Effector CD4-positive, alpha-beta T cell (primary cell): ENCODE results near the gene STYXL2.

Source experiments
- DNase-seq: peaks from one replicate; pipeline ENCODE4 v3.0.0-alpha.2; 2020

STYXL2 gene

GRCh38 chr1:167081594-167082156 lies 12.2 kb upstream of the STYXL2 start:
- no peak for DNase-seq

- DNase-seq = no peak
These were observed 11.3 kb upstream of the STYXL2 start for GRCh38 chr1:167082511-167083027.

GRCh38 chr1:167083066-167083665 lies 10.7 kb upstream of the STYXL2 start:
- DNase-seq = no peak

- no peak for DNase-seq
These were observed 10.0 kb upstream of the STYXL2 start for GRCh38 chr1:167083871-167084270.

GRCh38 chr1:167084757-167085156 lies 9.1 kb upstream of the STYXL2 start:
- DNase-seq = no peak

DNA sequence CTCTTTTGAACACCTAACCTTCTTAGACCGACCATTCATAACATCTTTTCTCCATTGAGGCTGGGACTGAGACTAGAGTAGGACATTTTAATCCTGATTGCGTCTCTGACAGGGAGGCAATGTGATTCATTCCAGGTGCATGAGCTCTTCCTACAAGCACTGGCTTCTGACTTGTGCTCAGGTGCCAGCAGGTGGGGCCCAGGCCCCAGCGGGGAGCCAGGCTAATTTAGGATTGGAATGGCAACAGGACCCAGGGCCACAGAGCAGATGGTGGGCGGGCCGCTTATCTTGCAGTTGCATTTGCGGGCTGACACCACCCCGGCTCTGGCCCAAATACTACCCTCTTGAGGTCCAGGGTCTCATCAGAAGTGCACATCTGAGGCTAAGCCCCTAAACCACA lies 7.8 kb upstream of the STYXL2 start:
- DNase-seq = no peak

- DNase-seq = no peak
These were observed 7.1 kb upstream of the STYXL2 start for GRCh38 chr1:167086768-167087167.

- DNase-seq = no peak
These were observed 5.0 kb upstream of the STYXL2 start for GRCh38 chr1:167088746-167089417.

- DNase-seq = no peak
These were observed 3.9 kb upstream of the STYXL2 start for GRCh38 chr1:167089939-167090313.

GRCh38 chr1:167090314-167090942 lies 3.4 kb upstream of the STYXL2 start, which contains the start of gene GPA33:
Gene GPA33, minus strand, starts transcription at chr1:167090377. Its CDS starts 90 bp downstream, at chr1:167090287.
- no peak for DNase-seq

DNA sequence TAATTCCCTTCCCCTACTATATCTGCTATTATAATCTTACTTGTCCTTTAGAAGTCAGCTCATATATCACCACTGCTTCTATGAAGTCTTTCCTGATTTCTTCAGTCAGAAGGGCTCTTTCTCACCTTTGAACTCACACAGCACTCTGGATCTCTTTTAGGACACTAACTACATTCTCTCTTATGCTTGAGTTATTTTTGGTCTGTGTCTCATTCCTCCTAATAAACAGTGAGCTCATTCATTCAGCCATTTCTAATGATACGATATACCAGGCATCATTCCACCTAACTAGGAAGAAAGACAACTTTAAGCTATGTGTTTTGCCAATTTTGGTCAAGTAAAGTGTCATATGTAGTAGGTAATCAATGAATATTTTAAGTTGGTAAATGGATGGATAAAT lies 1.2 kb upstream of the STYXL2 start:
- no peak for DNase-seq

- no peak for DNase-seq
These were observed 815 bp downstream of the STYXL2 start for GRCh38 chr1:167094690-167095089.

DNA sequence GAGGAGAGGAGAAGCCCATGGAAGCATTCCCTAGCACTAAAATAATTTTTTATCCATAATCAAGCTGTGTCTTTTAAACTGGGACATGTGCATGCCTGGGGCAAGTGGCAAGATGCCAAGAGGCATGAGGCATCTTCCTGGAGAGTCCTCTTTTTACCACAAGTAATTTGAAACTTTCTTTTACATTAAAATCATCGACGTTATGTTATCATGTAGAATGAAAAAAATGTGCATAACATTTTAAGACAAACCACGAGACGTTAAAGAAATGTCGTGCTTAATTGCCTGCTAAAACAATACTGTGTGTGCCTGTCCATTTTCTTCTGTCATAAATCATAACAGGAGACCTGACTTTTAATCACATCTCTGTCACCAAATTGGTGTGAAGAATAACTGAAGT lies 1.5 kb downstream of the STYXL2 start:
- no peak for DNase-seq

DNA sequence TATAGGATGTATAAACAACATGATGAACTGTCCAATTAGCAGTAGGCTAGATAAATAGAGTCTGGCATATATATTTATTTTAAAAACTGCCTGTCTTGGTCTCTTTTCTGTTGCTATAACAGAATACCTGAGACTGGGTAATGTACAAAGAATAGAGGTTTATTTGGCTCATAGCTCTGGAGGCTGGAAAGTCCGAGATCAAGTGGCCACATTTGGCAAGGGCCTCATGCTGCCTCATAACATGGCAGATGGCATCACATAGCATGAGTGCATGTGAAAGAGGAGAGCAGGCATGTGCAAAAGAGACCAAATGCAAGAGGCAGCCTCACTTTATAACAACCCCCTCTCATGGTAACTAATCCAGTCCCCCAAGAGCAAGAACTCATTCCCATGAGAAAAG lies 6.0 kb downstream of the STYXL2 start:
- DNase-seq = no peak

DNA sequence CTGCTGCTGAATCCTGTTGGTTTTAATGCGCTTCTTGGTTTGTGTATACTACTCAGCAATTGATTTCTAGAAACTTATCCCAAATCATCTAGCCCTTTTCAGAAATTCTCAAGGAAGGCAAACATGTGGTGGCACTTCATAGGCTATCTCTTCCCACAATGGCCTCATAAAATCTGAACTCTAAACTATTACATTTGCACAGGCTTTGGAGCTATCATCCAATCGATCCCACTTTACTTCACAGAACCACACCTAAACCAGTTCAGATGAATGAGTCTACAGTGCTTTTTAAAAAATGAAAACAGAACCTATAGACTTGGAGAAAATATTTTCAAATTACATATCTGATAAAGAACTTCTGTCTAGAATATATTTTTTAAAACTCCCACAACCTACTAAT lies 6.9 kb downstream of the STYXL2 start:
- no peak for DNase-seq

DNA sequence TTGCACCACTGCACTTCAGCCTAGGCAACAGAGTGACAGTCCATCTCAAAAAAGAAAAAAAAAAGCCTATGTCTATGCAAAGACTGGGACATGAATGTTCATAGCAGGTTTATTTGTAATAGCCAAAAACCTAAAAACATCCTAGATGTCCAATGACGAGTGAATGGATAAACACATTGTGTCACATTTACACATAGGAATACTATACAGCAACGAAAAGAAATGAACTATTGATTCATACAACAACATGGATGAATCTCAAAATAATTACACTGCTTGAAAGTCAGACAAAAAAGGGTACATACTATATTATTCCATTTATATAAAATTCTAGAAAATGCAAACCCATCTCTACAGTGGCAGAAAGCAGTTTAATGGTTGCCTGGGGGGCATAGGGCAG lies 7.9 kb downstream of the STYXL2 start:
- DNase-seq = no peak

DNA sequence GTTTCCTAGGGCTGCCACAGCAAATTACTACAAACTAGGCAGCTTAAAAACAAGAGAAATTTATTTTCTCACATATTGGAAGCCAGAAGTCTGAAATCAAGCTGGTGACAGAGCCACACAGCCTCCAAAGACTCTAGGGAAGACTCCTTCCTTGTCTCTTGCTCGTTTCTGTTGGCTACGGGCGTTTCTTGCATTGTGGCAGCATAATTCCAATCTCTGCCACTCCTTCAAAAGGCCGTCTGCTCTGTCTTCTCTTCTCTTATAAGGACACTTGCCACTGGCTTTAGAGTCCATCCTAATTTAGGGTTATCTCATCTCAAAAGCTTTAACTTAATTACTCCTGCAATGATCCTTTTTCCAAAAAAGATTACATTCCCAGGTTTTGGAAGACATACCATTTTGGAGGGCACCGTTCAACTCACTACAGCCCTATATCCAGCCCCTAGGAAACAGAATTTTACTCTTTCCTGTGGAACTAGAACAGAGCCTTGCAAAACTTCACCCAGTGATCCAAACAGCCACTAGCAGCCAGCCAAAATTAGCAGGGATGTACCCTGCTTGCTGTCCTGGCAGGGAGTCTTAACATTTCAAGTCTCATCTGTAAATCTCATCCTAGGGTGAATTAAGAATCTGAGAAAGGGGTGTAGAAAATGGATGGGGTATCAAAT lies 9.2 kb downstream of the STYXL2 start:
- no peak for DNase-seq

DNA sequence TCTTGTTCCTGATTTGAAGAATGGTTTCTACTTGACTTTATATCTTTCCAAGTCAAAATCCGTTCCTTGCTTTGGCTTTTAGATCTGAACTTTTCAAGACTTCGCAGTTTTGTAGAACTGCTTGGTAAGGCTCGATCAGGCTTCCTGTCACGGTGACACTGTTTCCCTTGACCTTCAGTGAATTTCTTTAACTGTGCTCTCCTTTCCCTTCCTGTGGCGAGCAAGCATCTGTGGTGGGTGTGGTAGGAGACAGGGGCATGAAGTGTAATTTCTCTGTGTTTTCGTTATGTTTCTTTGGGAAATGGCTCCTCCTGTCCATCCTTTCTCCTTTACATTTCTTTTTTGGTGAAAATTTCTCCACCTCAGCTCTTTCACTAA lies 10.4 kb downstream of the STYXL2 start:
- no peak for DNase-seq

DNA sequence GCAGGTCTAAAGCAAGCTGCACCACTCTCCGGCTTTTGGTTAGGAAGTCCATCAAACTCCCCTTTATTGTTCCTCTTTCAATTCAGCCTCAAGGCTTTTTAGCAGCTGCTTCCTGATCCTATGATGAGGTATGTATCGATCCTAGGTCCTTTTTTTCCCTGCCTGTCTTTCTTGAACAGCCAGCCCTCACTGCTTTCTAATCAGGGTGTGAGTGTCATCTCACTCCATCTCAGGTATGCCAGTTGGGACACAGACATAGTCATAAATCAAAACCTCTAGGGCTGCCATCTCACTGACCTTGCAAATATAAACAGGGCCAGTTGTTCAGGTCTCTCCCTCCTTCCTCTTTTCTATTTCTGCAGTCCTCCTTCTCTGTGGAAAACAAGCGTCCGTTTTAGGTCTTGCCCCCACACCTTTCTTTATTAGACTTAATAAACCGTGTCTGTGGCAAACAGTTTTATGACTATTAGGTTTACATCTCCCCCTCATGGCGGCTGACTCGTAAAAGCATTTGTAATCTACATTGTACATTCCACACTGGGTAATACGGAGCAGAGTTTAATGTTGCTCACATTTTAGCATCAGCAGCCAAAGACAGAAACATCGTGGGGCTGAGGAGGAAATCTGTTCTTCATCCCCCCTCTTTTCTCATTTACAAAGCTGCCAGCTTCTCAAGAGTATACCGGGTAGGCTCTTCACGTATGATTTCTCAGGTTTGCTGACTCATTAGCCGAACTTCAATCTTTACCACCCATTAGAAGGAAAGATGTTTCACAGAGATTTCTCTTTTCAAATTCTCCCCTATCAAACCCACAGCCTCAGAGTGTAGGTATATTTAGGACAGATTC lies 11.6 kb downstream of the STYXL2 start:
- no peak for DNase-seq

DNA sequence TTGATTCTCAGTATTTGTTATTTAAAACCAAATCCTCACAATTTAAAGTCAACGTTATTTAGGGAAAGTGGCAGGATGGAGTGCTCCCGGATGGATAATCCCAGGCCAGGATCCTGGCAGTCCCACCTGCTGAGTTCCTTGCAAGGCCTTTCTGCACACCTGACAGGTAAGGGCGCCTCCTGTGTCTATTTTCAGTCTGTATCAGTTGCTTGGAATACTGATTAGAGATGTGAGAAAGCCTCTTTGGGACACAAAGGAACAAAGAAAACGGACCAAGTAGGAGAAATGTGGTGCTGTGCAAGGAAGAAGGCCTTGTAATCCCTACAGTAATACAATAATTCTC lies 12.2 kb downstream of the STYXL2 start:
- no peak for DNase-seq

GRCh38 chr1:167107456-167107855 lies 13.6 kb downstream of the STYXL2 start:
- no peak for DNase-seq

- no peak for DNase-seq
These were observed 15.2 kb downstream of the STYXL2 start for GRCh38 chr1:167109125-167109524.

DNA sequence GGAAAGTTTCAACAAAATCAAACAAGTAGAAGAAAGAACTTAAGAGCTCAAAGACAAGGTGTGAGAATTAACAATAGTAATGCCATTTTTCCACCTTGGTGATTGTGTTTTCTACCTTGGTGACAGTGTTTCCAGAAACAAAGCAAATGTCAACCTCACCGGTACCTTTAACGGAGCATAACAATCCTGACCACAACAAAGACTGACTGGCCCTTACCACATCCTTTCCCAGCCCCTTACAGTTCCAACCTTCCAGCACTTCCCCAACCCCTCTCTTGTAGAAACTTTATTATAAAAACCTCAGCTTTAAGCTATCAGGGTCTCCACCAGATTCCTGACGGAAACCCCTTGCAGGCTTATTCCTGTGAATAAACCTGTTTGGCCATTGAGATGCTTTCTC lies 16.7 kb downstream of the STYXL2 start:
- DNase-seq = no peak
